ENCODE measurements around the gene TLR3. TPM values are rescaled to one million over a fixed set of nuclear protein-coding genes. Genes with fewer than 3 reads are reported as not detected.
A peak's percentile ranks its signal among the peaks of the same experiment; 100 is the strongest.

TLR3 gene
- total and polyA plus RNA-seq, 7 donors, result 1.8 to 8.2 (median 3.1) TPM

GRCh38 chr4:186132577-186133242, 63.8 kb downstream of the TLR3 start:
- Histone ChIP-seq H3K9me3 (no peaks in the 10 kb centered on the region), H3K36me3 (no peaks in the 10 kb centered on the region), H3K4me1 (peaks cover 0 to 7% (median 2%) of the 10 kb centered on the region in 4 donors), H3K27ac (no peak overlapping the region), H3K27me3 (no peaks in the 10 kb centered on the region), H3K4me3 (no peak overlapping the region)
- TF ChIP-seq POLR2A (IDR thresholded peaks at IDR 0.05) (no peak), POLR2AphosphoS5 (IDR thresholded peaks at IDR 0.05) (no peak), EP300 (IDR thresholded peaks at IDR 0.05) (no peak)
- intact Hi-C loops (cut with DNase I), result no loop called here
- 29 to 48% methylated on average over 4 of the region's 4 CpGs for WGBS, 2 donors
- no peak for DNase-seq

- 69 to 87% methylated on average over 3 of the region's 3 CpGs for WGBS, 2 donors
- no peaks in the 10 kb centered on the region for H3K9me3 ChIP-seq
- H3K4me1 ChIP-seq, result peaks cover 0 to 7% (median 2%) of the 10 kb centered on the region in 4 donors
- no peaks in the 10 kb centered on the region for H3K36me3 ChIP-seq
- DNase-seq, result no peak
- no peak for TF ChIP-seq EP300 (IDR thresholded peaks at IDR 0.05)
- TF ChIP-seq POLR2AphosphoS5 (IDR thresholded peaks at IDR 0.05), result no peak
- TF ChIP-seq POLR2A (IDR thresholded peaks at IDR 0.05), result no peak
- no peak for TF ChIP-seq CTCF (IDR thresholded peaks at IDR 0.05)
- H3K27ac ChIP-seq, result no peak overlapping the region
- intact Hi-C loops (cut with DNase I), result no loop called here
- H3K4me3 ChIP-seq, result no peak overlapping the region
- no peaks in the 10 kb centered on the region for H3K27me3 ChIP-seq
These were observed 65.3 kb downstream of the TLR3 start for GRCh38 chr4:186134257-186134656.

- H3K4me3 ChIP-seq, result no peak overlapping the region
- TF ChIP-seq POLR2AphosphoS5 (IDR thresholded peaks at IDR 0.05) (no peak), EP300 (IDR thresholded peaks at IDR 0.05) (no peak)
- no peak overlapping the region for H3K27ac ChIP-seq
- no peaks in the 10 kb centered on the region for H3K27me3 ChIP-seq
- H3K9me3 ChIP-seq, result no peaks in the 10 kb centered on the region
- peaks cover 0 to 7% (median 2%) of the 10 kb centered on the region in 4 donors for H3K4me1 ChIP-seq
- no peak for DNase-seq
- H3K36me3 ChIP-seq, result no peaks in the 10 kb centered on the region
- WGBS, 2 donors, result 74 to 89% methylated on average over 11 of the region's 11 CpGs
- intact Hi-C loops (cut with DNase I), result no loop called here
These were observed 65.9 kb downstream of the TLR3 start for GRCh38 chr4:186134861-186135260.

GRCh38 chr4:186137196-186137794, 68.3 kb downstream of the TLR3 start:
- peak overlapping the region in 2 of 4 donors; percentile 17 to 21 for H3K4me3 ChIP-seq

More at GRCh38 chr4:186137196-186137794, 68.3 kb downstream of the TLR3 start:
- H3K36me3 ChIP-seq, result no peaks in the 10 kb centered on the region
- peaks cover 0 to 7% (median 2%) of the 10 kb centered on the region in 4 donors for H3K4me1 ChIP-seq
- no peak for DNase-seq
- H3K27ac ChIP-seq, result no peak overlapping the region
- TF ChIP-seq POLR2A (IDR thresholded peaks at IDR 0.05) (no peak), POLR2AphosphoS5 (IDR thresholded peaks at IDR 0.05) (no peak), CTCF (IDR thresholded peaks at IDR 0.05) (peak; percentile 17 to 69 (median 42))
- 64 to 72% methylated on average over 6 of the region's 6 CpGs for WGBS, 2 donors
- no peaks in the 10 kb centered on the region for H3K9me3 ChIP-seq
- no peaks in the 10 kb centered on the region for H3K27me3 ChIP-seq
- intact Hi-C loops (cut with DNase I), result loop anchor here (1.0 kb wide), 1 partner anchor 69 kb away; no protein-coding TSS in a partner anchor

Small RNA genes within 50 kb of the gene (small RNA-seq; reads per million reads assigned to genes)
- gene RF00322 (0 reads per million in 3 donors), gene RNU4-64P (0 reads per million in 3 donors)

Other genes starting within 250 kb of the TLR3 start
- 10 to 100 TPM; 14.6 to 26.0 (median 21.0) TPM for gene FAM149A, start 35.5 kb downstream of the TLR3 start, total RNA-seq
- gene FAM149A, start 35.5 kb downstream of the TLR3 start, polyA plus RNA-seq, result 1 to 10 TPM; 2.8 to 8.4 (median 4.6) TPM
- 10 to 100 TPM; 30.0 to 75.3 (median 34.7) TPM for gene CYP4V2, start 122.4 kb downstream of the TLR3 start, total RNA-seq
- 10 to 100 TPM in 1 of 3 donors, 1 to 10 TPM in 2; 7.2 to 20.9 (median 8.4) TPM for gene CYP4V2, start 122.4 kb downstream of the TLR3 start, polyA plus RNA-seq
- 1 to 10 TPM in 2 of 4 donors, under 1 TPM in 2; 0.36 to 3.9 (median 1.4) TPM for gene KLKB1, start 158.4 kb downstream of the TLR3 start, total RNA-seq
- gene KLKB1, start 158.4 kb downstream of the TLR3 start, polyA plus RNA-seq, result 1 to 10 TPM in 1 of 3 donors, under 1 TPM in 2; 0.46 to 1.3 (median 0.60) TPM
- under 1 TPM in 1 of 4 donors, not detected in 3; 0.14 TPM for gene F11, start 197.0 kb downstream of the TLR3 start, total RNA-seq
- under 1 TPM in 1 of 3 donors, not detected in 2; 0.54 TPM for gene F11, start 197.0 kb downstream of the TLR3 start, polyA plus RNA-seq

All from sigmoid colon (tissue), 7 donors.